Natural killer cell (primary cell): ENCODE results near the gene VPS13D. TPM values are rescaled to one million over a fixed set of nuclear protein-coding genes. Genes with fewer than 3 reads are reported as not detected.

ENCODE experiments used
- ATAC-seq, 3 donors: fragments of 150-1000 bp in 2 of 3; fragments of 200-7000 bp in 1 of 3; cut with Tn5 transposase; 1 replicate in 1 of 3; 2 replicates in 2 of 3; pipeline ENCODE4 v1.10.0; 2021; ENCODE audit warnings: mild to moderate bottlenecking in 2 of 3, moderate library complexity in 2 of 3
- DNase-seq, 2 donors: peaks; one replicate each; pipeline versions ENCODE4 v3.0.0 to v3.0.0-alpha.2; 2013 to 2021; ENCODE audit warnings: mixed read lengths in 1 of 2
- H3K27ac ChIP-seq: one replicate; pipeline ENCODE4 v1.5.1; 2013; ENCODE audit warnings: mild to moderate bottlenecking, low read length
- H3K27me3 ChIP-seq: one replicate; pipeline ENCODE4 v1.6.1; 2013; ENCODE audit warnings: low read length; ENCODE audit not compliant: control insufficient read depth, insufficient read depth
- H3K36me3 ChIP-seq: one replicate; pipeline ENCODE4 v1.6.1; 2013; ENCODE audit warnings: low read length; ENCODE audit not compliant: control insufficient read depth, insufficient read depth
- H3K4me1 ChIP-seq: one replicate; pipeline ENCODE4 v1.6.1; 2013; ENCODE audit warnings: low read length; ENCODE audit not compliant: control insufficient read depth, insufficient read depth
- H3K4me3 ChIP-seq: one replicate; pipeline ENCODE4 v1.5.1; 2013; ENCODE audit warnings: low read length
- H3K9me3 ChIP-seq: one replicate; pipeline ENCODE4 v1.6.1; 2013; ENCODE audit warnings: low read length; ENCODE audit not compliant: control insufficient read depth, insufficient read depth
- H3K27ac Mint-ChIP-seq, 2 donors: one replicate each; pipeline ENCODE4 v1.8.0; 2022; ENCODE audit warnings: mild to moderate bottlenecking in 2 of 2, mixed read lengths in 2 of 2, moderate library complexity in 1 of 2
- H3K27me3 Mint-ChIP-seq, 2 donors: one replicate each; pipeline ENCODE4 v1.8.0; 2022; ENCODE audit warnings: low read depth in 2 of 2, mixed read lengths in 2 of 2
- H3K36me3 Mint-ChIP-seq: one replicate; pipeline ENCODE4 v1.8.0; 2022; ENCODE audit warnings: mixed read lengths
- H3K4me1 Mint-ChIP-seq, 2 donors: one replicate each; pipeline ENCODE4 v1.8.0; 2022; ENCODE audit warnings: mixed read lengths in 2 of 2
- H3K4me3 Mint-ChIP-seq: one replicate; pipeline ENCODE4 v1.8.0; 2022; ENCODE audit warnings: mild to moderate bottlenecking, moderate library complexity, mixed read lengths
- H3K9me3 Mint-ChIP-seq, 2 donors: one replicate each; pipeline ENCODE4 v1.8.0; 2022; ENCODE audit warnings: mixed read lengths in 2 of 2
- CTCF ChIP-seq: fragments of 200-600 bp; IDR thresholded peaks from one replicate; pipeline ENCODE4 v1.8.0; 2022; ENCODE audit warnings: antibody characterized with exemption
- WGBS: methylation state at CpG from one replicate; pipeline ENCODE4 v1.1.7; 2013; ENCODE audit warnings: missing lambda C conversion rate; ENCODE audit not compliant: insufficient coverage; 5-methylcytosine and 5-hydroxymethylcytosine counted together
- intact Hi-C: fragments of 100-400 bp; cut with micrococcal nuclease; formaldehyde crosslinking; loops from one replicate; pipeline ENCODE4 v1.14.2; 2022
- total RNA-seq, 4 donors: library from RNA; stranded (reverse); fragments of 120-200 nt in 1 of 4; gene quantifications; one replicate each; pipeline versions ENCODE4 v1.2.3 to v1.2.4, GENCODE V29; 2013 to 2022

Gene VPS13D
- total RNA-seq, 3 donors from 2014 or later (not counting 1 experiment from before 2014, with no cell fraction given) = 66.3 to 94.0 (median 81.7) TPM

GRCh38 chr1:12528021-12528852 is 298.4 kb downstream of the VPS13D start:
- ATAC-seq (no peak), DNase-seq (no peak)
- peaks cover 0 to 9% of the 10 kb centered on the region in 2 donors for H3K4me1 Mint-ChIP-seq
- Histone ChIP-seq H3K36me3 (no peaks in the 10 kb centered on the region), H3K4me1 (no peaks in the 10 kb centered on the region), H3K27me3 (no peaks in the 10 kb centered on the region), H3K4me3 (no peak overlapping the region), H3K27ac (no peak overlapping the region), H3K9me3 (no peaks in the 10 kb centered on the region)
- H3K4me3 Mint-ChIP-seq = no peak overlapping the region
- no peaks in the 10 kb centered on the region for H3K9me3 Mint-ChIP-seq
- no peak overlapping the region for H3K27ac Mint-ChIP-seq
- intact Hi-C loops = no loop called here
- H3K36me3 Mint-ChIP-seq = no peaks in the 10 kb centered on the region
- no peak for TF ChIP-seq CTCF
- no peaks in the 10 kb centered on the region for H3K27me3 Mint-ChIP-seq
- WGBS = 87% methylated on average over 24 of the region's 24 CpGs

- Mint-ChIP-seq H3K27me3 (no peaks in the 10 kb centered on the region), H3K36me3 (no peaks in the 10 kb centered on the region), H3K4me1 (peaks cover 0 to 9% of the 10 kb centered on the region in 2 donors), H3K27ac (no peak overlapping the region), H3K4me3 (no peak overlapping the region), H3K9me3 (no peaks in the 10 kb centered on the region)
- Histone ChIP-seq H3K4me3 (no peak overlapping the region), H3K9me3 (no peaks in the 10 kb centered on the region), H3K27ac (no peak overlapping the region), H3K36me3 (no peaks in the 10 kb centered on the region), H3K27me3 (no peaks in the 10 kb centered on the region), H3K4me1 (no peaks in the 10 kb centered on the region)
- 90% methylated on average over 3 of the region's 3 CpGs for WGBS
- DNase-seq (no peak), ATAC-seq (no peak)
- intact Hi-C loops = no loop called here
- no peak for TF ChIP-seq CTCF
Measured at GRCh38 chr1:12529640-12530174, 299.9 kb downstream of the VPS13D start.

GRCh38 chr1:12530462-12531178 is 300.8 kb downstream of the VPS13D start:
- peaks cover 1% of the 10 kb centered on the region for H3K36me3 Mint-ChIP-seq
- Histone ChIP-seq H3K4me1 (no peaks in the 10 kb centered on the region), H3K36me3 (no peaks in the 10 kb centered on the region), H3K9me3 (peaks cover under 1% of the 10 kb centered on the region), H3K4me3 (no peak overlapping the region), H3K27ac (no peak overlapping the region), H3K27me3 (no peaks in the 10 kb centered on the region)
- no peak overlapping the region for H3K27ac Mint-ChIP-seq
- no peak overlapping the region for H3K4me3 Mint-ChIP-seq
- intact Hi-C loops = no loop called here
- ATAC-seq (no peak), DNase-seq (no peak)
- peaks cover 0 to 2% of the 10 kb centered on the region in 2 donors for H3K4me1 Mint-ChIP-seq
- no peak for TF ChIP-seq CTCF
- H3K27me3 Mint-ChIP-seq = no peaks in the 10 kb centered on the region
- 92% methylated on average over 8 of the region's 11 CpGs for WGBS
- no peaks in the 10 kb centered on the region for H3K9me3 Mint-ChIP-seq
